Coronary artery (tissue), 2 donors: ENCODE results near the gene MIB2.
A peak's percentile ranks its signal among the peaks of the same experiment; 100 is the strongest.

ENCODE experiments used
- DNase-seq: peaks from one replicate; pipeline ENCODE4 v3.0.0-alpha.2; 2017; ENCODE audit warnings: low spot score
- H3K27ac ChIP-seq, 2 donors: fragments of 200-600 bp; sonication (generic); one replicate each; pipeline ENCODE4 v1.5.1; 2016 to 2019
- H3K4me3 ChIP-seq: fragments of 200-600 bp; sonication (generic); 2 replicates; pipeline ENCODE4 v1.5.1; 2016; ENCODE audit warnings: mild to moderate bottlenecking, moderate library complexity
- CTCF ChIP-seq: fragments of 200-600 bp; sonication (generic); IDR thresholded peaks from one replicate; pipeline ENCODE4 v1.5.1; 2019; ENCODE audit warnings: antibody characterized with exemption

MIB2 gene

GRCh38 chr1:1615256-1616044 is at the start of gene MIB2:
Gene MIB2 (plus strand): TSS chr1:1615500. CDS start chr1:1623453, 7,953 bp downstream.
- DNase-seq: peak; percentile 97
- TF ChIP-seq CTCF: no peak
- H3K4me3 ChIP-seq: peak within 1 kb of the TSS; percentile 97
- peak within 1 kb of the TSS; percentile 95 to 100 for H3K27ac ChIP-seq

- no peak for DNase-seq
- Histone ChIP-seq H3K4me3 (no peak overlapping the region), H3K27ac (no peak overlapping the region)
- no peak for TF ChIP-seq CTCF
Measured at GRCh38 chr1:1567152-1567875, 48.0 kb upstream of the MIB2 start.

GRCh38 chr1:1567891-1568291 is 47.4 kb upstream of the MIB2 start:
- H3K4me3 ChIP-seq: no peak overlapping the region
- H3K27ac ChIP-seq: no peak overlapping the region

GRCh38 chr1:1569341-1569740 is 46.0 kb upstream of the MIB2 start:
- H3K4me3 ChIP-seq: no peak overlapping the region
- no peak overlapping the region for H3K27ac ChIP-seq
- no peak for TF ChIP-seq CTCF
- no peak for DNase-seq

More at GRCh38 chr1:1567891-1568291, 47.4 kb upstream of the MIB2 start:
- no peak for DNase-seq
- no peak for TF ChIP-seq CTCF

GRCh38 chr1:1573843-1574720 is 41.2 kb upstream of the MIB2 start:
- DNase-seq: no peak
- peak overlapping the region; percentile 93 for H3K4me3 ChIP-seq
- peak overlapping the region; percentile 97 to 99 for H3K27ac ChIP-seq
- no peak for TF ChIP-seq CTCF

GRCh38 chr1:1574721-1575537 is 40.4 kb upstream of the MIB2 start, which contains the start of gene SSU72:
Gene SSU72 (minus strand): TSS chr1:1574863. CDS start chr1:1574557, 306 bp downstream.
- H3K4me3 ChIP-seq: peak within 1 kb of the TSS; percentile 93
- H3K27ac ChIP-seq: peak within 1 kb of the TSS; percentile 97 to 99
- peak; percentile 93 for DNase-seq
- no peak for TF ChIP-seq CTCF
